GM19397 (cell line): ENCODE results near the gene NSMF.
"Not testable (repeated sequence)": the region's sequence is repeated elsewhere in the genome, so short reads cannot be mapped to it uniquely, and the experiment has no call there.

ENCODE experiments used
- ATAC-seq: cut with Tn5 transposase; IDR thresholded peaks from one replicate; pipeline ENCODE4 v1.9.1; 2021; ENCODE audit warnings: mild to moderate bottlenecking, moderate library complexity; ENCODE audit not compliant: unreplicated experiment

Gene NSMF

DNA sequence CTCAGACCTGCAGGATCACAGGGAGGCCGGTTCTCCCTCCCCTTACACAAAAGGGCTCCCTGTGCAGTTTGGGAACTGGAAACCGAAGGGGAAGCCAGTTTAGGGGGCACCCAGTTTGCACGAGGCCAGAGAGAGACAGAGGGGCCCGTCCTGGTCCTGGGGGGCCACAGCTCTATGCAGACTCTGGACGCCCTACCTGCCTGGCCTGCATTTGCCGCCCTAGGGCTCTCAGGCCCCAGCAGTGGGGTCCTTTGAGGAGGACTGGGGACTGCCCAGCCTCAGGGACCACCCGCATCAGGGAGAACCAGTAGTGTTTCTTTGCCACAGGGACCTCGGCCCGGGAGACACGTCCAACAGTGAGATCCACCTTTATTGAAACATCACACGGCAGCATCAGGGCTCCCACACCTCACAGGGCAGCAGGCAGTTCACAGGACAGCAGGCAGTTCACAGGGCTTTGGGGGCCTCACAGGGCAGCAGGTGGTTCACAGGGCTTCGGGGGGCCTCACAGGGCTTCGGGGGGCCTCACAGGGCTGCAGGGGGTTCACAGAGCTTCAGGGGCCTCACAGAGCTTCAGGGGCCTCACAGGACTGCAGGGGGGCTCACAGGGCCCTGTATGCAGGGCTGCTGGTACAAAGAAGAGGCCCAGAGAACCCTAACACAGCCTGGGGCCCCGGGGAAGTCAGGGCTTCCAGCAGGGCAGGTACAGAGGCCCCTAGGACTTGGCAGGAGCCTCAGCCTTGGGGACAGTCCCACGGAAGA lies 648 bp upstream of the NSMF start:
- ATAC-seq, result no peak

- no peak for ATAC-seq
These were observed 661 bp downstream of the NSMF start for GRCh38 chr9:137458194-137459151.

DNA sequence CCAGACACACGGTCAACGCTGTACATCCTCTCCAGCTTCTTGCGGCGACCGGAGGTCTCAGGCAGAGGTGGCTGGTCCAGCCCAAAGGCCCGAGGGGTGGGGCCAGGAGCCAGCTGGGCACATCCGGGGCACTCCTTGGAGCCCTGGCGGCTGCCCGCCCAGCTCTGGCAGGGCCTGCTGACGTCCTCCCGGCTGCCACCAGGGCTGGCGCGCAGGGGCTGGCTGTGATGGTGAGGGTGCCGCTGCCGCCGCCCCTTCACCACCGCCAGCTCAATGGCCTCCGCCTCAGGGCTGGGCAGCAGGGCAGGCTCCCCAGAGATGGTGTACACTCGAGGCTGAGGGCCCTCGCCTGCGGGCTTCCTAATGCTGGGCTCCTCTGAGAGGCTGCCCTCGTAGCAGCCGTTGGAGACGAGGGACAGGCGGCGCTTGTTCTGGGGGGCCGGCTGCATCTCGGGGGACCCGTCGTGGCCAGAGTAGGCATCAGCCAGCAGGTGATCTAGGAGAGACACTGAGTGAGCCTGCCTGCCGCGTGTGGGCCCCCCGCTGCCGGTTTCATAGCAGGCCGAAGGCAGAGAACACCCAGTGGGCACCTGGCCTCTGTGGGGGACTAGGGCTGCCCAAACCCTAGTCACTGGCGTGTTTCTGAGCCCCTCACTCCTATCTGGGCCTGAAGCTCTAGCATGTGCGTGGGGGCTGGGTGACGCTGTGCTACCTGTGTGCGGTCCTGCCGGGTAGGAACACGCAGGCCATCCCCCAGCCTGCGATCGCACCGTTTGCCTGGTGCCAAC lies 1.5 kb downstream of the NSMF start:
- no peak for ATAC-seq

DNA sequence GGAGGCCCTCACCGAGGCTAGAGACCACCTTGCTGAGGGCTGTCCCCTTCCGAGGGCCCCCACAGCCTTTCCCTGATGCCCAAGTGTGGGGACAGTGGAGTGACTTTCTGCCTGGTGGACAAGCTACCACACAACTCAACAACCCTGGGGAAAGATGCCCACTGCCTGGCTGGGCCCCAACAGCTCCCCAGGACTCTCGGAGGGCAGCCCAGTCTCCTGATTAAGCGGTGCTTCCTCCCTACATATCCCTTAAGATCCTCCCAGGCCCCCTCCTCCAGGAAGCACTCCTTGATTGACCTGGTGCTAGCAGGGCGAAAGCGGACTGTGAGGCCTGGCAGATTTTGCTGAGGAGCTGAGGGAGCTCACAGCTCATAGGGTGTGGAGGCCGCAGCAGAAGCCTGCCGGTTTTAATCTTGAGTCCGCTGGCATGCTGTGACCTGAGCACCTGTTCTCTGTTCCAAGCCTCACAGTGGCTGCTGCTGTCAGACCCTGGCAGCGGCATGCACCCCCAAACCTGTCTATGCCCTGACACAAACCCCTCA lies 2.2 kb downstream of the NSMF start:
- ATAC-seq, result no peak

- no peak for ATAC-seq
These were observed 2.9 kb downstream of the NSMF start for GRCh38 chr9:137456061-137456863.

GRCh38 chr9:137455359-137455991 lies 3.7 kb downstream of the NSMF start:
- no peak for ATAC-seq

GRCh38 chr9:137454597-137455358 lies 4.4 kb downstream of the NSMF start:
- ATAC-seq, result no peak

- ATAC-seq, result no peak
These were observed 5.0 kb downstream of the NSMF start for GRCh38 chr9:137454145-137454596.

- peak; percentile 48 for ATAC-seq
These were observed 5.5 kb downstream of the NSMF start for GRCh38 chr9:137453643-137454081.

DNA sequence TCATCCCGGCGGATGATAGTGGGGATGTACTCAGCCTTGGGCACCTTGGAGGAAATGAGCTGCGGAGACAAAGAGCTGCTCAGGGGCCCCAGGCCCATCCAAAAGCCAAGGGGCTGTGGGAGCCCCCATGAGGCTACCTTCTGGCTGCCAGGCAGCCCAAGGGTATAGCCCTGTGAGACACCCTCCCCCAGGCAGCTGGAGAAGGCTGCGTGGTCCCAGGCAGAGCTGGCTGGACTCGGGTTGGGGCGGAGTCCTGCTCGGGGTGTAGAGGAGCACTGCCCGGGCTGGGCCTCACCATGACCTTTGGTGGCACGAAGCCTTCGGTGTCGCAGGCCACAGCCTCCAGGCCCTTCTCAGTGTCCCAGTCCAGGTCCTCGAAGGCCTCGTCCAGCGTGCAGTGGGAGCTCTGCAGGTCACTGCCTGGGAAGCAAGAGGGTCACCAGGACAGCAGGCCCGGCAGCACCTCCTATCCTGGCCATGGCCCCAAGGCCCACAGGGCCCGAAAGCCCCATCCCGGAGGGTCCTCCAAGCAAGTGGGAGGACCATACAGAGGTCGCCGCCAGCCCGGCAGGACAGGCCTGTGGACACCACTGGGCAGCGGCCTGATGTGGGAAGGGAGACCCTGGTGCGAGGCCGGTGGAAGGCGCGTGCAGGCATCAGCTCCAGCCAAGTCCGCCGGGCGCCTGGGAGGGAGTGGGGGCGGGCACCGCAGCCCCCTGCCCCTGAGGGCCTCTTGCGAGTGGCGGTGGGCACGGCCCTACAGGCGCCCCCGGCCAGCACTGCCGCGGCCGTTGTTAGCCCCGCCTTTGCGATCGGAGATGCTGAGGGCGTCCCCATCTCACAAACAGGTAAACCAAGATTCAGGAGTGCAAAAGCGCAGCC lies 6.1 kb downstream of the NSMF start:
- ATAC-seq, result no peak

GRCh38 chr9:137452006-137452760 lies 7.0 kb downstream of the NSMF start:
- ATAC-seq, result no peak

GRCh38 chr9:137451264-137452005 lies 7.7 kb downstream of the NSMF start:
- not testable (repeated sequence) for ATAC-seq

DNA sequence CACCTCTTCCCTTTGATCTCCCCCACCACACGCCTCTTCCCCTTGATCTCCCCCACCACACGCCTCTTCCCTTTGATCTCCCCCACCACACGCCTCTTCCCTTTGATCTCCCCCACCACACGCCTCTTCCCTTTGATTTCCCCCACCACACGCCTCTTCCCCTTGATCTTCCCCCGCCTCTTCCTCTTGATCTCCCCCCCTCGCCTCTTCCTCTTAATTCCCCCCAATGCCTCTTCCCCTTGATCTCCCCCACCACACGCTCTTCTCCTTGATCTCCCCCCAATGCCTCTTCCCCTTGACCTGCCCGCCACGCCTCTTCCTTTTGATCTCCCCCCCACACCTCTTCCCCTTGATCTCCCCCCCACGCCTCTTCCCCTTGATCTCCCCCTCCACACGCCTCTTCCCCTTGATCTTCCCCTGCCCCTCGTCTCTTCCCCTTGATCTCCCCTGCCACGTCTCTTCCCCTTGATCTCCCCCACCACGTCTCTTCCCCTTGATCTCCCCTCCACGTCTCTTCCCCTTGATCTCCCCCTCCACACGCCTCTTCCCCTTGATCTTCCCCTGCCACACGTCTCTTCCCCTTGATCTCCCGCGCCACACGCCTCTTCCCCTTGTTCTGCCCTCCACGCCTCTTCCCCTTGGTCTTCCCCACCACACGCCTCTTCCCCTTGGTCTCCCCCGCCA lies 8.5 kb downstream of the NSMF start:
- not testable (repeated sequence) for ATAC-seq

DNA sequence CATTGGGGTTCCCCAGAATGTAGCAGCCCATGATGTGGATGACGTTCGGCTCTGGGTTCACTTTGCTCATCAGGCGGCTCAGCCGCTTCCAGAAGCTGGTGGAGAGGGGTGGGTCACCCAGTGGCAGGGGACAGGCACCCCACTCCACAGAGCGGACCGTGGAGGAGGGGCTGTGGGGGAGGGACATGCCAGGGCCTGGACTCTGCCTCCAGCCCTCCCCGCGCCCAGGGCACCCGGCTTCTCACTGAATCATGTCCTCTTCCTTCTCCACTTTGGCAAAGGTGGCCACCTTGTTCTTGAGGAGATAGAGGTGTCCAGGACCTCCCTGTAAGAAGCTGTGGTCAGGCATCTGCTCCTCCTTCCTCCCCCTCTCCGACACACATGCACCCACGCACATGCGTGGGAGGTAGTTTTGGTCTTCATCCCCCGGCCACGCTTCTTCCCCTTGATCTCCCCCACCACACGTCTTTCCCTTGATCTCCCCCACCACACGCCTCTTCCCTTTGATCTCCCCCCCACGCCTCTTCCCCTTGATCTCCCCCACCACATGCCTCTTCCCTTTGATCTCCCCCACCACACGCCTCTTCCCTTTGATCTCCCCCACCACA lies 9.1 kb downstream of the NSMF start:
- no peak for ATAC-seq
